Colonic mucosa (tissue), 4 donors: ENCODE results near the gene MAPK8IP1. TPM values are rescaled to one million over a fixed set of nuclear protein-coding genes. Genes with fewer than 3 reads are reported as not detected.

ENCODE experiments used
- DNase-seq: peaks from one replicate; pipeline ENCODE4 v3.0.0-alpha.2; 2020
- H3K27ac ChIP-seq: fragments of 200-600 bp; one replicate; pipeline ENCODE4 v1.8.0; 2021
- H3K27me3 ChIP-seq: fragments of 200-600 bp; one replicate; pipeline ENCODE4 v1.8.0; 2021
- H3K36me3 ChIP-seq: fragments of 200-600 bp; one replicate; pipeline ENCODE4 v1.8.0; 2021
- H3K4me1 ChIP-seq: fragments of 200-600 bp; one replicate; pipeline ENCODE4 v1.8.0; 2021; ENCODE audit warnings: mild to moderate bottlenecking
- H3K4me3 ChIP-seq: fragments of 200-600 bp; one replicate; pipeline ENCODE4 v1.8.0; 2021
- H3K9ac ChIP-seq, 2 donors: one replicate each; pipeline ENCODE4 v1.7.0; 2013; ENCODE audit warnings: control low read depth in 2 of 2, low read depth in 2 of 2, low read length in 2 of 2
- H3K9me3 ChIP-seq: fragments of 200-600 bp; one replicate; pipeline ENCODE4 v1.8.0; 2021
- intact Hi-C: fragments of 100-400 bp; cut with DNase I; formaldehyde crosslinking; loops from one replicate; pipeline ENCODE4 v1.14.1; 2022
- total RNA-seq, 2 donors: library from RNA; stranded (reverse); fragmentation: NEBNext Ultra II Directional in 1 of 2; extraction: Animal tissue kit (Norgen Biotek cat#: 25700) in 1 of 2; gene quantifications; one replicate each; pipeline ENCODE4 v1.2.1, GENCODE V29; 2021
- TF ChIP-seq, protein P1 (sequence below): fragments of 200-600 bp; IDR thresholded peaks from one replicate; pipeline ENCODE4 v1.8.0; 2022; ENCODE audit warnings: antibody characterized with exemption, mild to moderate bottlenecking
- donor health status: healthy.
- donor health status: DM: no; HTN: no; CAD: no.
- donor health status: DM: no; HTN: no; CAD: no.

The MAPK8IP1 gene
- total RNA-seq, 2 donors from 2014 or later = 2.4 to 3.6 TPM

GRCh38 chr11:45926536-45927331 is 41.3 kb downstream of the MAPK8IP1 start:
- no peak for DNase-seq
- H3K9me3 ChIP-seq = no peaks in the 10 kb centered on the region
- H3K4me3 ChIP-seq = no peak overlapping the region
- TF ChIP-seq, protein P1, sequence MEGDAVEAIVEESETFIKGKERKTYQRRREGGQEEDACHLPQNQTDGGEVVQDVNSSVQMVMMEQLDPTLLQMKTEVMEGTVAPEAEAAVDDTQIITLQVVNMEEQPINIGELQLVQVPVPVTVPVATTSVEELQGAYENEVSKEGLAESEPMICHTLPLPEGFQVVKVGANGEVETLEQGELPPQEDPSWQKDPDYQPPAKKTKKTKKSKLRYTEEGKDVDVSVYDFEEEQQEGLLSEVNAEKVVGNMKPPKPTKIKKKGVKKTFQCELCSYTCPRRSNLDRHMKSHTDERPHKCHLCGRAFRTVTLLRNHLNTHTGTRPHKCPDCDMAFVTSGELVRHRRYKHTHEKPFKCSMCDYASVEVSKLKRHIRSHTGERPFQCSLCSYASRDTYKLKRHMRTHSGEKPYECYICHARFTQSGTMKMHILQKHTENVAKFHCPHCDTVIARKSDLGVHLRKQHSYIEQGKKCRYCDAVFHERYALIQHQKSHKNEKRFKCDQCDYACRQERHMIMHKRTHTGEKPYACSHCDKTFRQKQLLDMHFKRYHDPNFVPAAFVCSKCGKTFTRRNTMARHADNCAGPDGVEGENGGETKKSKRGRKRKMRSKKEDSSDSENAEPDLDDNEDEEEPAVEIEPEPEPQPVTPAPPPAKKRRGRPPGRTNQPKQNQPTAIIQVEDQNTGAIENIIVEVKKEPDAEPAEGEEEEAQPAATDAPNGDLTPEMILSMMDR = no peak
- no peak overlapping the region for H3K27ac ChIP-seq
- intact Hi-C loops = no loop called here
- H3K9ac ChIP-seq = no peak overlapping the region
- peaks cover 17% of the 10 kb centered on the region for H3K27me3 ChIP-seq
- peaks cover 4% of the 10 kb centered on the region for H3K4me1 ChIP-seq
- H3K36me3 ChIP-seq = no peaks in the 10 kb centered on the region

- no peak overlapping the region for H3K27ac ChIP-seq
These were observed 41.9 kb downstream of the MAPK8IP1 start for GRCh38 chr11:45927332-45927683.

DNA sequence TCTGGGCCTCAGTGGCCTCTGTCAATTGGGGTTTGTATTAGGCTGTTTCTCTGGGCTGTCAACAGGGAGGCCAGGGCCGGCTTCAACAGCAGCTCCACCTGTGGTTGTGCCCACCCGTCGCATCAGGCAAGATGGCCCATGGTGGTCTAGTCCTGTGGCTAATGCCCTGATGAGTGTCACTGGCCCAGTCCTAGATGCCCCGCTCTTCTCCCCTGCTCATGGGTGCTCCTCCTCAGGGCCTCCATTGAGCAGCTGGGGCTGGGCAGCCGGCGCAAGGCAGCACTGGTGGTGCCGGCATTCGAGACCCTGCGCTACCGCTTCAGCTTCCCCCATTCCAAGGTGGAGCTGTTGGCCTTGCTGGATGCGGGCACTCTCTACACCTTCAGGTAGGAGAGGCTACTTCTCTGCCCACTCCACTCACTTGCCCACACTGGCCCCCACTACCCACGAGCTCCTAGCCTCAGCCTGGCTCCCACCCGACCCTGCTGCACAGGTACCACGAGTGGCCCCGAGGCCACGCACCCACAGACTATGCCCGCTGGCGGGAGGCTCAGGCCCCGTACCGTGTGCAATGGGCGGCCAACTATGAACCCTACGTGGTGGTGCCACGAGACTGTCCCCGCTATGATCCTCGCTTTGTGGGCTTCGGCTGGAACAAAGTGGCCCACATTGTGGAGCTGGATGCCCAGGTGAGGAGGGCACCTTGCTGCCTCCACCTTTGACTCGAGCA is 42.4 kb downstream of the MAPK8IP1 start:
- intact Hi-C loops = no loop called here
- H3K27me3 ChIP-seq = peaks cover 6% of the 10 kb centered on the region
- no peak overlapping the region for H3K4me3 ChIP-seq
- H3K36me3 ChIP-seq = no peaks in the 10 kb centered on the region
- DNase-seq = no peak
- TF ChIP-seq, protein P1 = no peak
- H3K4me1 ChIP-seq = no peaks in the 10 kb centered on the region
- H3K27ac ChIP-seq = no peak overlapping the region
- peak overlapping the region in 1 of 2 donors; percentile 8 for H3K9ac ChIP-seq
- H3K9me3 ChIP-seq = no peaks in the 10 kb centered on the region

More at GRCh38 chr11:45927332-45927683, 41.9 kb downstream of the MAPK8IP1 start:
- no peaks in the 10 kb centered on the region for H3K9me3 ChIP-seq
- TF ChIP-seq, protein P1 = no peak
- peak; percentile 16 for DNase-seq
- H3K4me3 ChIP-seq = no peak overlapping the region
- H3K36me3 ChIP-seq = no peaks in the 10 kb centered on the region
- peaks cover 11% of the 10 kb centered on the region for H3K27me3 ChIP-seq
- H3K4me1 ChIP-seq = no peaks in the 10 kb centered on the region
- H3K9ac ChIP-seq = no peak overlapping the region
- intact Hi-C loops = no loop called here

DNA sequence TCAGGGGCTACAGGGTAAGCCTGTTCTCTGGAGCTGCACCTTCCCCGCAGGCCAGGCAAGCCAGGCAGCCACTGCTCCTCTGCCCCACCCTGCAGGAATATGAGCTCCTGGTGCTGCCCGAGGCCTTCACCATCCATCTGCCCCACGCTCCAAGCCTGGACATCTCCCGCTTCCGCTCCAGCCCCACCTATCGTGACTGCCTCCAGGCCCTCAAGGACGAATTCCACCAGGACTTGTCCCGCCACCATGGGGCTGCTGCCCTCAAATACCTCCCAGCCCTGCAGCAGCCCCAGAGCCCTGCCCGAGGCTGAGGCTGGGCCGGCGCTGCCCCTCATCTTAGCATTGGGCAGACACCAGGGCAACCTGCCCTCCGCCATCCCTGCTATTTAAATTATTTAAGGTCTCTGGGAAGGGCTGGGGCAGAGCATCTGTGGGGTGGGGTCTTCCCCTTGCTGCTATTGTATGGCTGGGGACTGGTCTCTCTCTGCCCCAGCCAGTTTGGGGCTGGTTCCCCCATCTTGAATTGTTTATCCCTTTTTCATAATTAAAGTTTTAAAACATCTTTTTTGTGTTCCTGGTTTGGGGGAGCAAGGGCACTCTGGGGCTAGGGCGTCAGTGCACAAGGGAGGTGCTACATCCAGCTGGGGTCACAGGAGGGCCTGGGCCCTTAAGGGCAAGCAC is 43.2 kb downstream of the MAPK8IP1 start:
- H3K27ac ChIP-seq = no peak overlapping the region
- no peaks in the 10 kb centered on the region for H3K9me3 ChIP-seq
- H3K9ac ChIP-seq = no peak overlapping the region
- no peak overlapping the region for H3K4me3 ChIP-seq
- no peaks in the 10 kb centered on the region for H3K4me1 ChIP-seq
- H3K27me3 ChIP-seq = no peaks in the 10 kb centered on the region
- no peak for DNase-seq
- H3K36me3 ChIP-seq = no peaks in the 10 kb centered on the region
- TF ChIP-seq, protein P1 = no peak
- intact Hi-C loops = no loop called here

GRCh38 chr11:45929486-45930030 is 44.1 kb downstream of the MAPK8IP1 start:
- TF ChIP-seq, protein P1 = no peak
- Histone ChIP-seq H3K27ac (no peak overlapping the region), H3K36me3 (no peaks in the 10 kb centered on the region), H3K4me3 (no peak overlapping the region), H3K9ac (no peak overlapping the region), H3K9me3 (no peaks in the 10 kb centered on the region), H3K4me1 (no peaks in the 10 kb centered on the region), H3K27me3 (no peaks in the 10 kb centered on the region)
- intact Hi-C loops = no loop called here
- DNase-seq = no peak
